ENCODE results near the gene TNIP2.

TNIP2 gene

GRCh38 chr4:2795300-2795892 is 39.3 kb upstream of the TNIP2 start (continued):
- TF ChIP-seq ZNF558 (tag by site-specific recombination; IDR thresholded peaks at IDR 0.05) (no peak), KLF9 (tag by site-specific recombination; IDR thresholded peaks at IDR 0.05; ENCODE audit: low read depth) (no peak), ZNF48 (tag by site-specific recombination; IDR thresholded peaks at IDR 0.05) (no peak), OVOL3 (tag by site-specific recombination; IDR thresholded peaks at IDR 0.05) (no peak), ZNF510 (tag by site-specific recombination; IDR thresholded peaks at IDR 0.05; ENCODE audit: insufficient replicate concordance) (no peak), KLF7 (tag by site-specific recombination; IDR thresholded peaks at IDR 0.05; ENCODE audit: borderline replicate concordance) (no peak), ZNF366 (tag by site-specific recombination; conservative IDR thresholded peaks at IDR 0.05) (no peak), YY1 (tag by site-specific recombination; IDR thresholded peaks at IDR 0.05) (no peak), ZFHX2 (tag by site-specific recombination; conservative IDR thresholded peaks at IDR 0.05) (no peak), OSR2 (tag by site-specific recombination; IDR thresholded peaks at IDR 0.05) (no peak)

DNA sequence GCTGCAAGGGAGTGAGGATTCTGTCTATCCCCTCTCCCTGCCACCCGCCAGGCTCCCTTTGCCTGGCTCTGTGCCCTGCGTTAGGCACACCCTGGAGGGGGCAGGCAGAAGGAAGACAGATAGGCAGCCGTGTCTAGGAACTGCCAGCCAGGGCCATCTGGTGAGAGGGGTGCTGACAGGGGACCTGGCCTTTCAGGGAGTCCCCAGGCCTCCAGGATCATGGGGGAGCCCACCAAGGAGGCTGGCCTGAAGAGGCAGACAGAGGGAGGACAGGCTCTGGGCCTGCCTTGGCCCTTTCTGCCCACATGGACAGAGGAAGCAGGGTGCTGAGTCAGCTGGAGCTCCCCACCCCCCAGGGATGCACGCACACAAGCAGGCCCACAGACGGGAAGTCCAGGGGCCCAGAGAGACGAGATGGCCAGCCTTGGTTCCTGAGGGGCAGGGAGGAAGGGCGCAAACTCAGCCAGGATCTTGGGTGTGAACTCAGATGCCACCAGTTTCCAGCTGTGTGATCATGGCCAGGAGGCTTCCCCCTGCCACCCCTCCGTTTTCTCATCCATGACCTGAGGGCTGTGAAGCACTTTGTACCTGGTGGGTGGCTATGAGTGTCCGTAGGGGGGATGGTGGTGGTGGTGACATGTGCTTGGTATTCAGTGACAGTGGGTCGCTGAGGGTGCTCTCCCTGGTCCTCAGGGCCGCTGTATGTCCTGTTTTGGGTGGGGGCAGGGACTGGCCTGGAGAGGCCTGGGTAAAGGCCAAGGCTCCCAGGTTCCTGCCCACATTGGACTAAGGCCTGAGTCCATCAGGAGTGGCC is 38.6 kb upstream of the TNIP2 start:
- H3K4me1 ChIP-seq (ENCODE audit: control insufficient read depth, insufficient read depth, low read length) = no peaks in the 10 kb centered on the region
- H3K36me3 ChIP-seq (ENCODE audit: control insufficient read depth in 2 of 2, insufficient read depth in 1 of 2, low read length in 2 of 2) = no peaks in the 10 kb centered on the region
- no peaks in the 10 kb centered on the region for H3K9me3 ChIP-seq (ENCODE audit: control insufficient read depth, insufficient read depth, low read depth, low read length)
- no peak overlapping the region for H3K27ac ChIP-seq (ENCODE audit: extremely low read depth, low read depth, low read length)
- POLR2A ChIA-PET = no interaction called here
- CTCF ChIA-PET = no interaction called here
- H3K4me3 ChIP-seq (ENCODE audit: low read depth, low read length) = no peak overlapping the region
- TF ChIP-seq ZNF785 (tag by site-specific recombination; IDR thresholded peaks at IDR 0.05) (no peak), ZNF23 (tag by site-specific recombination; IDR thresholded peaks at IDR 0.05; ENCODE audit: borderline replicate concordance) (no peak), ZNF707 (tag by site-specific recombination; IDR thresholded peaks at IDR 0.05) (no peak), ZNF426 (tag by site-specific recombination; IDR thresholded peaks at IDR 0.05) (no peak), ZNF560 (tag by site-specific recombination; IDR thresholded peaks at IDR 0.05; ENCODE audit: borderline replicate concordance) (no peak), ZNF398 (tag by site-specific recombination; IDR thresholded peaks at IDR 0.05) (0 out of 2 replicates have a peak, but pooled peaks have one; percentile 32), ZNF366 (tag by site-specific recombination; conservative IDR thresholded peaks at IDR 0.05) (0 out of 2 replicates have a peak, but pooled peaks have one; percentile 12), ZNF792 (tag by site-specific recombination; IDR thresholded peaks at IDR 0.05) (no peak), ZNF473 (tag by site-specific recombination; IDR thresholded peaks at IDR 0.05) (no peak), ZBTB48 (tag by site-specific recombination; IDR thresholded peaks at IDR 0.05) (peak; percentile 32; the same call in 1 of the 2 replicates), ZNF169 (tag by site-specific recombination; IDR thresholded peaks at IDR 0.05) (no peak), ZNF221 (tag by site-specific recombination; IDR thresholded peaks at IDR 0.05; ENCODE audit: borderline replicate concordance) (no peak), ZBTB7A (tag by site-specific recombination; IDR thresholded peaks at IDR 0.05; ENCODE audit: low read depth) (no peak), ZNF223 (tag by site-specific recombination; IDR thresholded peaks at IDR 0.05) (no peak), ZNF768 (tag by site-specific recombination; IDR thresholded peaks at IDR 0.05) (no peak), ZNF571 (tag by site-specific recombination; IDR thresholded peaks at IDR 0.05) (no peak), GLI2 (tag by site-specific recombination; IDR thresholded peaks at IDR 0.05; ENCODE audit: borderline replicate concordance, low read depth) (no peak), SCRT1 (tag by site-specific recombination; IDR thresholded peaks at IDR 0.05; ENCODE audit: borderline replicate concordance) (no peak), MYNN (tag by site-specific recombination; IDR thresholded peaks at IDR 0.05; ENCODE audit: borderline replicate concordance) (no peak)
- TF ChIP-seq, protein P1, sequence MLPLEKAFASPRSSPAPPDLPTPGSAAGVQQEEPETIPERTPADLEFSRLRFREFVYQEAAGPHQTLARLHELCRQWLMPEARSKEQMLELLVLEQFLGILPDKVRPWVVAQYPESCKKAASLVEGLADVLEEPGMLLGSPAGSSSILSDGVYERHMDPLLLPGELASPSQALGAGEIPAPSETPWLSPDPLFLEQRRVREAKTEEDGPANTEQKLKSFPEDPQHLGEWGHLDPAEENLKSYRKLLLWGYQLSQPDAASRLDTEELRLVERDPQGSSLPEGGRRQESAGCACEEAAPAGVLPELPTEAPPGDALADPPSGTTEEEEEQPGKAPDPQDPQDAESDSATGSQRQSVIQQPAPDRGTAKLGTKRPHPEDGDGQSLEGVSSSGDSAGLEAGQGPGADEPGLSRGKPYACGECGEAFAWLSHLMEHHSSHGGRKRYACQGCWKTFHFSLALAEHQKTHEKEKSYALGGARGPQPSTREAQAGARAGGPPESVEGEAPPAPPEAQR (tag by site-specific recombination; IDR thresholded peaks at IDR 0.05) = no peak
- TF ChIP-seq, protein P2, sequence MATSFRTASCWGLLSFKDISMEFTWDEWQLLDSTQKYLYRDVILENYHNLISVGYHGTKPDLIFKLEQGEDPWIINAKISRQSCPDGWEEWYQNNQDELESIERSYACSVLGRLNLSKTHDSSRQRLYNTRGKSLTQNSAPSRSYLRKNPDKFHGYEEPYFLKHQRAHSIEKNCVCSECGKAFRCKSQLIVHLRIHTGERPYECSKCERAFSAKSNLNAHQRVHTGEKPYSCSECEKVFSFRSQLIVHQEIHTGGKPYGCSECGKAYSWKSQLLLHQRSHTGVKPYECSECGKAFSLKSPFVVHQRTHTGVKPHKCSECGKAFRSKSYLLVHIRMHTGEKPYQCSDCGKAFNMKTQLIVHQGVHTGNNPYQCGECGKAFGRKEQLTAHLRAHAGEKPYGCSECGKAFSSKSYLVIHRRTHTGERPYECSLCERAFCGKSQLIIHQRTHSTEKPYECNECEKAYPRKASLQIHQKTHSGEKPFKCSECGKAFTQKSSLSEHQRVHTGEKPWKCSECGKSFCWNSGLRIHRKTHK (tag by site-specific recombination; IDR thresholded peaks at IDR 0.05) = no peak
- TF ChIP-seq, protein P3, sequence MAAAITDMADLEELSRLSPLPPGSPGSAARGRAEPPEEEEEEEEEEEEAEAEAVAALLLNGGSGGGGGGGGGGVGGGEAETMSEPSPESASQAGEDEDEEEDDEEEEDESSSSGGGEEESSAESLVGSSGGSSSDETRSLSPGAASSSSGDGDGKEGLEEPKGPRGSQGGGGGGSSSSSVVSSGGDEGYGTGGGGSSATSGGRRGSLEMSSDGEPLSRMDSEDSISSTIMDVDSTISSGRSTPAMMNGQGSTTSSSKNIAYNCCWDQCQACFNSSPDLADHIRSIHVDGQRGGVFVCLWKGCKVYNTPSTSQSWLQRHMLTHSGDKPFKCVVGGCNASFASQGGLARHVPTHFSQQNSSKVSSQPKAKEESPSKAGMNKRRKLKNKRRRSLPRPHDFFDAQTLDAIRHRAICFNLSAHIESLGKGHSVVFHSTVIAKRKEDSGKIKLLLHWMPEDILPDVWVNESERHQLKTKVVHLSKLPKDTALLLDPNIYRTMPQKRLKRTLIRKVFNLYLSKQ (tag by site-specific recombination; IDR thresholded peaks at IDR 0.05; ENCODE audit: borderline replicate concordance) = no peak
